Activated gamma-delta T cell treated with anti-CD3 and anti-CD28 coated beads, Interleukin-2, amount 50 U/mL, for 16 hours (primary cell): ENCODE measurements around the gene HOXA1.

Experiments
- DNase-seq: peaks from one replicate; pipeline ENCODE4 v3.0.0-alpha.2; 2020; ENCODE audit warnings: low read depth

The HOXA1 gene

DNA sequence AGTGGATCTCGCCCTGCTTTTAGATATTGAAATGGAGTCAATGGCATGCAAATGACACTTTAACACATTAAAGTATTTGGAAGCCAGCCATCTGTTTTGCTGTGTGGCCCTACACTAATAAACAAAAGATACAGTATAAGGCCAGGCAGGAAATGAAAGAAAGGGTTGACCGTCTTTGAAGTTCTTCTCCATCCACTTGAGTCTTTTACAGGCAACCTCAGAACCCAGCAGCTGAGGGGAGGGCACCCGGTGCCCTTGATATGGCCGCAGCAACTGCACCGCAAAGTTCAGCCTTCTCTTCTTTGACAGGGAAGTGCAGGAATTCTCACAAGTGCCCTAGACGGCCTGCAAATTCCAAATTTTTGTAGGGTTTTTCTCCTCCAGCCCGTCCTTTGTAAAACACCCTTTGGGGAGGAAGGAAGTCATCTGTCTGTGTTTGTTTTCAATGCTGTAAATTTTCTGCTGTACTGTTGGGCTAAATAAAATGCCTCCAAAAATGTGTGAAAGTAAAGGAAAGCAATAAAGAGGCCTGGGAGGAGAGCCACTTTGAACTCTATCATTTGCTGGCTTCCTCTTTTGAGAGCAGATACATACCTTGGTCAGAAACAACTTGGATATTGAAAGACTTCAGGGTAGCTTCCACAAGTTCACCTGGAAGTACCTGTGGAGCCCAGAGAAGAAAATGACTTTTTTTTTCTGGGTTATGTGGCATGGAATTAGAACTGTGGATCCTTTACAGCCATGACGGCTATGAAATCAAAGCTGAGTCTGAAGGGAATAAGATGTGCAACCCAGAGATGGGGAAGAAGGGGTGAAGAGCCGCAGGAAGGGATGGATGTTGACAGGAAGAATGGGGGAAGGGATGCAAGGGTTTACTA, 3.6 kb downstream of the HOXA1 start:
- DNase-seq: no peak

DNA sequence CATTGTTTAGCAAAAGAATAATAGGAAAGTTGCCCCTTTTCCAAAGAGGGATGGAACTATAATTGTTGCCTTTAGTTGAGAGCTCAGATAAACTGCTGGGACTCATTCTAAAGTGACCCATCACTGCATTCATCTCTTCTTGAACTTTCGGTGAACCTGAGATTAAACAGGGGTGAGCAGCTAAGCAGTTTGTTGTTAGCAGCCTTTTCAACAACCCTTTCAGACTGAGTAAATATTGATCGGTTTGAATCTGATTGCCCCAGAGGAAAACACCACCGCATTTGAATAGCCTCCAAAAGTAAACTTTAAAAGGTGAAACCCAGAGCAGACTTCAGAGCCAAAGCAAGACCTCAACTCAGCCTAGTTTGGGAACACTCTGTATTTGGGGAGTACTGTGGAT, 4.7 kb downstream of the HOXA1 start:
- DNase-seq: no peak

DNA sequence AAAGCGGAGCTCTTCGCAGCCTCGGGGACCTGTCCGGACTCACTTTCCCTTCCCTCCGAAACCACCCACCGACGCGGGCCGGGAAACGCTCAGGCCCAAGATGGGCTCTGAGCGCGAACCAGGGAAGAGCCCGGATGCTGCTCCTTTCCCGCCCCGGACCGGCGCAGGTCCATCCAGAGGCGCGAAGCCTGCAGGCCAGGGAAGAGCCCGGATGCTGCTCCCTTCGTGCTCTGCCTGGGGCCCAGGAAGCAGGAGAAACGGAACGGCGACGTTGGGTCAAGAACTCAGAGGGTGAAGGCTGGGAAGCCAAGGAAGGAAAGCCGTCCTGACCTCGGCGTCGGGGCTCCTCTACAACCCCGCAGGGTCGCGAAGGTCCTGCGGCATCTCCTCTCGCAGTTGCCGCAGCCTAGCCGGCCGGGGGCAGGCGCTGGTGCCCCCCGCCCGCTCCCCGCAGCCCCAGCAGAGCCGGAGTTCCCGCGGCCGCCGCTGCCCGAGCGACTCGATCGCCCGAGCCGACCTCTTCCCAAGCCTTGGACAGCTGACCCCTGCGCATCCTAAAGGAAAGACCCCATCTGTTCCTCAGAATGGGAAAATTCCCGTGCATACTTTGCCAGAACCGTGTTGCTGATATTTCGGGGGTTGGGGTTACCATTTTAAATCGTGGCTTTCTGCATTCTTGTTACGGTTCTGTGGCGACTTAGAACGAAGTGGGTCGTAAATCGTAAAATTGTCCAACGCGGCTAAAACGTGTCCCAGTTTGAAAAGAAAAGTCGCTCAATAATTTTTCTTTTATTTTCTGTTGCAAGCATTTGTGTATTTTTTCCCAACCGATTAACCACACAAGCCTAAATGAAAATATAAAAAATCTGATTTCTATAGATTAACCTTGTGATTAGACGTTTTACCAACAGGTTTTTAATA, 7.5 kb downstream of the HOXA1 start:
- DNase-seq: no peak

- DNase-seq: no peak
These were observed 12.2 kb downstream of the HOXA1 start for GRCh38 chr7:27083646-27084045.

- no peak for DNase-seq
These were observed 13.6 kb downstream of the HOXA1 start for GRCh38 chr7:27082171-27082570.

DNA sequence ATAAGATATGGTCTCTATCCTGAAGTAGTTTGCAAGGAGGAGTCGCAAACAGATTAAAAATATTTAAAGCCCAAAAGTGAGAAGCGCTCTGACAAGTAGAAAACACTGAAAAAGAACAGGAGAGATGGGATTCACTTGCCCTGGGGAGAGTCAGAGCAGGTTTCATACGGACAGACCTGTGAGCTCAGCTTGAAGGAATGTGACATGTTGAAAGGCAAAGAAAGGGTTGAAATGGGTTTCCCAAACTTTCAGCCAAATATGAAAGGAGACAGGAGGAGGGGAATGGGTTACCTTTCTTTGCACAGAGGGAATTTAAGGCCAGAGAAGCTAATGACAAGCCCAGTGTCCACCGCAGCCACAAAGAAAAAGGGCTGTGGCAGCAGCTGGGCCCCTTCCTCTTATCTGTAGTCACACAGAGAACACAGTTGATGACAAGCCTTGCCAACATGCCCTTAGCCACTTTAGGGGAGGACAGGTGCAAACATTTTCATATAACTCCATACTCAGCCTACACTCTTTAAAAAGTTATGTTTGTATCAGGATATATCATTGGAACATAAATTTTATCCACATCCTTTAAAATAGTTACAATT, 14.9 kb downstream of the HOXA1 start:
- no peak for DNase-seq

- no peak for DNase-seq
These were observed 16.4 kb downstream of the HOXA1 start for GRCh38 chr7:27079234-27079975.

DNA sequence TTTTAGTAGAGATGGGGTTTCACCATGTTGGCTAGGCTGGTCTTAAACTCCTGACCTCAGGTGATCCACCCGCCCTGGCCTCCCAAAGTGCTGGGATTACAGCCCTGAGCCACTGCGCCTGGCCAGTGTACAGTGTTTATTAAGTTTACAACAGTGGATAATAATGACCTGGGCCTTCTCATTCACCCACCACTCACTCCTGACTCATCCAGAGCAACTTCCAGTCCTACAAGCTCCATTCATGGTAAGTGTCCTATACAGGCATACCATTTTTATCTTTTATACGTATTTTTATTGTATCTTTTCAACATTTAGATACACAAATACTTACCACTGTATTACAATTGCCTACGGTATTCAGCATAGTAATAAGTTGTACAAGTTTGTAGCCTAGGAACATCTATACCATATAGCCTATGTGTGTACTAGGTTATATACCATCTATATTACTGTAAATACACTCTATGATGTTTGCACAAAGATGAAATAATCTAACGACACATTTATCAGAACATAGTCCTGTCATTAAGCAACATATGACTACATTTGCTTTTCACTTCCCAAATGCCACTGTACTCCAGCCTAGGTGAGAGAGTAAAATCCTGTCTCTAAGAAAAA, 17.1 kb downstream of the HOXA1 start:
- DNase-seq: no peak

DNA sequence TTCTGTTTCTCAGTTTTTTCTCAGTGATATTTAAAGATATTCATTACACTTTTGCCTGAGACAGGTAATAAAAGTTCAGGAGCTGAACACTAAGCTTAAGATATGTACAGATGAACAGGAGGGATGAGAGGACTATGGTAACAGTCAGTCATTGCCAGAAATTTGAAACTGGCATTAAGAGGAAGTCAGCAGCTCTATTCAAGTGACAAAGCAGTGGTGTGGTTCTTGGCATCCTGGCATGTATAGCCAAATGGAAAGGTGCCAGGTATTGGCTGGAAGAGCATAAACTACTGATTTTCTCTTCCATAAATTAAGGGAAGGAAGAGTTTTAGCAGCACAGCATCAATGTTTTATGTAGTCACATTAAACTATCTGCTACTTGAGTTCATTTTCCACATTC, 22.7 kb downstream of the HOXA1 start:
- DNase-seq: no peak

- no peak for DNase-seq
These were observed 24.0 kb downstream of the HOXA1 start for GRCh38 chr7:27071622-27072390.

GRCh38 chr7:27068259-27068658, 27.5 kb downstream of the HOXA1 start:
- DNase-seq: no peak

DNA sequence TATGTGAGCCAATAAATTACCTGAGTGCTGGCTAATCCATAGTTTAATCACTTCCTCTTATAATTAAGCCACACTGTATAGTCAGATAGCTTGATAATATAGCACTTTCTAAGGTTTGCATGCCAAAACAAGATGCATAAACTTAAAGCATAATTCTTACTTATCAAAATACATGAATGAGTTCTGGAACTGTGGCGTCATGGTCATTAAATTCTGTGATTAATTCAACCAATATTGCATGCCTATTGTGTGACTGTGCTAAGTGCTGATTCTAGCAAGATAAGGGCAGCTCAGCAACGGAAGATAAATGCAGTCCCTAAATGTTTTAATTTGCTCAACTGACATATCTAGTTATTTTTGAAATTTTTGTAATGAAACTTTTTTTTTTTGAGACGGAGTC, 29.7 kb downstream of the HOXA1 start:
- DNase-seq: no peak

DNA sequence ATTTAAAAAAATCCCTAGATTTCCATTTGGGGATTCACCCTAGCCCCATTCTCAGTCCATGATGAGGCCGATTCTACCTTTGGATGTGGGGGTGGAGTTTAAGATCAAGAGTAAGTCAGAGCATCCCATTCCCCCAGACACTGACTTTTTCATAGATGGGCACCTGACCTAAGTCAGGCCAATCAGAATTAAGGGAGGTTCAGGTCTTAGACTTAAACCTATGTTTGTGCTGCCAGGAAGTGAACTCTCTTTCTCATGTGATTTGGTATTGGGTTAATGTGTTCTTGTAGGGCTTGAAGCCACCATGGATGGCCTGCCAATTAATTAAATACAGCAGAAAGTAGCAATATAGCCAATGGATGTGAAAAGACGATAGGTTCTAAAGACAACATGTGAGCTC, 30.1 kb downstream of the HOXA1 start:
- DNase-seq: no peak

DNA sequence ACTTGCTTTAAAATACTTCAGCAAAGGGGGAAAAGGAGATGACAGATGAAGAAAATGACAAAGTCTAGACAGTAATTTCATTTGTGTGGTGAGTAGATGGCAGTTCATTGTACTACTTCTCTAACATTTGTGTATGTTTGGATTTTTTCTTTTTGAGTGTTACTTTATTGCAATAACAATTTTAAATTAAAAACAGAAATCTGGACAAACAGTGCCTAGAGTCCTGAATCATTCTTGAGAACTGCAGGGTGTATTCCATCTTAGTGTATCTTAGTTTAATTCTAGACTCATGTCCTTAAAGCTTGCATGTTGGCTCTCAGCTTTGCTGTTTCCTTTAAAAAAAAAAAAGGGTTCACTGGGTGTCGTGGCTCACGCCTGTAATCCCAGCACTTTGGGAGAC, 31.1 kb downstream of the HOXA1 start:
- DNase-seq: no peak

DNA sequence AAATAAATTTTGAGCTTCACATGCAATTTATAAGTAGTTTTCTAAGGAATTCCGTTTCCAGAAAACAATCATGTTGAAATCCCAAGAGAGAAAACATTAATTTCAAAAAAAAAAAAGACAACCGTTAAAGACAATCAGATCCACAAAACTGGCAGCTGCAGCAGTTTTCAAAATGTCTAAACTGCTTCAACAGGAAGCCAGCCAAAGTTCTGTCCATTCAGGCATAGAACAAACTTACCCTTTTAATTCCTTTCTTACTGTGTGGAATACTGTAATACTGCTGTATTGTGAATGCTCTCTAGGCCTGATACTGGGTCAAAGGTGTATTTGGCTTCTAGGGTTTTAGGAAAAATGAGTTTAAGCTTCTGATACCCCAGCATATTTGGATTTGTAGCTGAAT, 31.6 kb downstream of the HOXA1 start:
- DNase-seq: no peak

GRCh38 chr7:27062946-27063345, 32.9 kb downstream of the HOXA1 start:
- DNase-seq: no peak

DNA sequence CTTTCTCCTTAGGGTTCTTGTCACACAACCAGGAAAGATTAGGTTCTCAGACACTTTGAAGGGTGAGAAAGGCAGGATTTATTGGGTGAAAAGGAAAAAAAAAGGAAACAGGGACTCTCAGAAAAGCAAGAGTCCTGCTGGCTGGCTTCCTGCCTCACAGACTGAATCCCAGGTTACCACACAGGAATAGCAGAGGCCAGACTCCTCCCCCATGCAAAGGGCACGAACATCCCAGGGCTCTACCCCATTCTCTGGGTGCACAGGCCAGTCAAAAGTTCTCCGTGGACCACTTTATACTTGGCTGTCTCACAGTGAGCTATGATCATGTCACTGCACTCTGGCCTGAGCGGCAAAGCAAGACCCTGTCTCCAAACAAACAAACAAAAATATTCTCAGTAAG, 42.6 kb downstream of the HOXA1 start:
- no peak for DNase-seq

- no peak for DNase-seq
These were observed 44.3 kb downstream of the HOXA1 start for GRCh38 chr7:27051451-27051850.

DNA sequence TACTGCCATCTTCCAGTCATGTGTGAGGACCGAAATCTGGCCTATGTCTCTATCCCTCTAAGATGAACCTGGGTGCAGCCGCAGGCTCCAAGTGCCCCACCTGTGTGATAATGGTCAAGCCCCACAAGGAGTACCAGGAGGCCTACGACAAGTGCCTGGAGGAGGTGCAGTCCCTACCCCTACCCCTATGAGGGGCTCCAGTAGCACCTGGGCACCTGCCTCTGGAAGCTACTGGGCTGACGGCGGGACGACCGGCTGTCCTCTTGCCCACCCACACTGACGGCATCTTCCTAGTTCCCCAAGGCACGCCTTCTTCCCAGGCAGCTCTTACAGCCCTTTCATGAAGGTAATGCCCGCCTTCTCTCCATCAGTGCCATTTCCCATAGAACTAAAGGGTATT, 47.4 kb downstream of the HOXA1 start:
- DNase-seq: no peak

DNA sequence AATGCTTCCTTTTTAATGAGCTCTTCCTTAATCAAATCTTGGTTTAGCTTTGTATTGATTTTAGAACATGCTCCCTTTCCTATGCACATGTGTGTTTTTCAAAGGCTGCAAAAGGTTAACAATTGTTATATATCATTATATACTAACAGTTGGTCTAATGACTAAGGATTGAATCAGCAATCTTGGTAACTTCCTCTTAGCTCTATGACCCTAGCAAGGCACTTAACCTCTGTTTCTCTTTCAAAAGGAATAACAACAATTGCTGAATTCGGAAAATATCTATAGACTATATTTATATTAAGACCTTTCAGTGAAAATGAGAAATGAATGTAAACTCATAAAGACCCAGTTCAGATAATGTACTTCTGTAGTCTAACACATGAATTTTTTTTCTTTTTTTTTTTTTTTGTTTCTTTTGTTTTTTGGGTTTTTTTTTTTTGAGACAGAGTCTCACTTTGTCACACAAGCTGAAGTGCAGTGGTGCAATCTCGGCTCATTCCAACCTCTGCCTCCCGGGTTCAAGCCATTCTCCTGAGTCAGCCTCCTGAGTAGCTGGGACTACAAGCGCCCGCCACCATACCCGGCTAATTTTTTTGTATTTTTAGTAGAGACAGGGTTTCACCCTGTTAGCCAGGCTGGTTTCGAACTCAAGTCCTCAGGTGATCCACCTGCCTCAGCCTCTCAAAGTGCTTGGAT, 48.8 kb downstream of the HOXA1 start:
- DNase-seq: no peak
